Neutrophil (primary cell): ENCODE data around the gene OLR1.
"Not testable (repeated sequence)": the region's sequence is repeated elsewhere in the genome, so short reads cannot be mapped to it uniquely, and the experiment has no call there.

Experiments
- H3K27ac ChIP-seq: fragments of 200-600 bp; sonication (generic); 2 replicates; pipeline ENCODE4 v1.5.1; 2016; ENCODE audit warnings: mild to moderate bottlenecking, moderate library complexity
- H3K27me3 ChIP-seq: fragments of 200-600 bp; sonication (generic); 2 replicates; pipeline ENCODE4 v1.6.0; 2016; ENCODE audit warnings: mild to moderate bottlenecking
- H3K36me3 ChIP-seq: fragments of 200-600 bp; sonication (generic); 2 replicates; pipeline ENCODE4 v1.5.1; 2017
- H3K4me1 ChIP-seq, 2 experiments: fragments of 200-600 bp in 1 of 2; sonication (generic) in 1 of 2; 1 replicate in 1 of 2; 2 replicates in 1 of 2; pipeline versions ENCODE4 v1.5.1 to v1.6.1; 2013 to 2016; ENCODE audit warnings: low read depth in 1 of 2, low read length in 1 of 2, mild to moderate bottlenecking in 1 of 2, moderate library complexity in 1 of 2; ENCODE audit not compliant: control insufficient read depth in 1 of 2, insufficient read depth in 1 of 2
- H3K4me3 ChIP-seq, 2 experiments: fragments of 200-600 bp in 1 of 2; sonication (generic) in 1 of 2; 1 replicate in 1 of 2; 2 replicates in 1 of 2; pipeline ENCODE4 v1.5.1; 2013 to 2016; ENCODE audit warnings: low read depth in 1 of 2, low read length in 1 of 2, mild to moderate bottlenecking in 1 of 2, moderate library complexity in 1 of 2
- H3K9me3 ChIP-seq: fragments of 200-600 bp; sonication (generic); 2 replicates; pipeline ENCODE4 v1.5.1; 2016
- CTCF ChIP-seq: fragments of 200-600 bp; sonication (generic); IDR thresholded peaks from 2 replicates; pipeline ENCODE4 v1.5.1; 2016; ENCODE audit warnings: antibody characterized with exemption

Gene OLR1

GRCh38 chr12:10196210-10196609, 24.3 kb upstream of the OLR1 start:
- no peak for TF ChIP-seq CTCF
- Histone ChIP-seq H3K36me3 (no peaks in the 10 kb centered on the region), H3K27ac (no peak overlapping the region), H3K4me1 (no peaks in the 10 kb centered on the region), H3K9me3 (no peaks in the 10 kb centered on the region), H3K4me3 (no peak overlapping the region), H3K27me3 (peaks cover 5% of the 10 kb centered on the region)

GRCh38 chr12:10194160-10194670, 22.3 kb upstream of the OLR1 start:
- Histone ChIP-seq H3K4me3 (no peak overlapping the region), H3K9me3 (no peaks in the 10 kb centered on the region), H3K4me1 (peaks cover 7% of the 10 kb centered on the region in 2 experiments), H3K27me3 (peaks cover 5% of the 10 kb centered on the region), H3K36me3 (no peaks in the 10 kb centered on the region), H3K27ac (no peak overlapping the region)
- TF ChIP-seq CTCF = no peak

DNA sequence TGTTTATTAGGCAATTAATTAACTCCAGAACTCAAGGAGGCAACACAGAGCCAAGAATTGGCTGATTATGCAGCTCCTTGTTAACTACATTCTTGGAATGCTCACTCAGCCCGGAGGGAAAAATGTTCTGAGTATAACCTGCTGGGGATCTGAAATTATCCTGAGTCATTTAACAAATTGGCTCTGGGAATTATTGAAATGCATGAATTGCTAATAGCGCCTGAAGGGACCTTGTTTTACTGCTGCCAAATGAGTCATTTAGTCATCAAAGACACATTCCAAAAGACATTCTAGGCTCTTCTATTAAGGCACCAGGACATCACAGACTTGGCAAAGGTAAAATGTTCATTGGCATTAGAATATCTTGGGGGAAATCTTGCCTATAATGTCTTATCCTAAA, 19.9 kb upstream of the OLR1 start:
- Histone ChIP-seq H3K4me1 (peaks cover 13 to 14% of the 10 kb centered on the region in 2 experiments), H3K4me3 (no peak overlapping the region), H3K27me3 (peaks cover 5% of the 10 kb centered on the region), H3K9me3 (no peaks in the 10 kb centered on the region), H3K27ac (no peak overlapping the region), H3K36me3 (no peaks in the 10 kb centered on the region)
- no peak for TF ChIP-seq CTCF

- H3K9me3 ChIP-seq = no peaks in the 10 kb centered on the region
- H3K36me3 ChIP-seq = no peaks in the 10 kb centered on the region
- peak; percentile 82 for TF ChIP-seq CTCF
- no peak overlapping the region for H3K4me3 ChIP-seq
- H3K27ac ChIP-seq = no peak overlapping the region
- H3K27me3 ChIP-seq = peaks cover 5% of the 10 kb centered on the region
- H3K4me1 ChIP-seq = peaks cover 24 to 25% of the 10 kb centered on the region in 2 experiments
Measured at GRCh38 chr12:10190558-10191388, 18.8 kb upstream of the OLR1 start.

- Histone ChIP-seq H3K9me3 (no peaks in the 10 kb centered on the region), H3K4me1 (peaks cover 35 to 36% of the 10 kb centered on the region in 2 experiments), H3K36me3 (no peaks in the 10 kb centered on the region), H3K27ac (peak overlapping the region; percentile 55), H3K4me3 (no peak overlapping the region), H3K27me3 (no peaks in the 10 kb centered on the region)
- no peak for TF ChIP-seq CTCF
Measured at GRCh38 chr12:10189653-10190052, 17.7 kb upstream of the OLR1 start.

GRCh38 chr12:10186958-10187357, 15.0 kb upstream of the OLR1 start:
- H3K36me3 ChIP-seq, H3K9me3 ChIP-seq, H3K27me3 ChIP-seq: not testable (repeated sequence)
- peak overlapping the region; percentile 17 to 31 for H3K4me3 ChIP-seq
- H3K27ac ChIP-seq = peak overlapping the region; percentile 71
- peaks cover 61 to 63% of the 10 kb centered on the region in 2 experiments for H3K4me1 ChIP-seq
